ENCODE results near the gene POTEE. TPM values are rescaled to one million over a fixed set of nuclear protein-coding genes. Genes with fewer than 3 reads are reported as not detected.
"Not testable (repeated sequence)": the region's sequence is repeated elsewhere in the genome, so short reads cannot be mapped to it uniquely, and the experiment has no call there.

Gene POTEE
- total and polyA plus RNA-seq, 8 donors: 0.03 to 0.21 (median 0.09) TPM

DNA sequence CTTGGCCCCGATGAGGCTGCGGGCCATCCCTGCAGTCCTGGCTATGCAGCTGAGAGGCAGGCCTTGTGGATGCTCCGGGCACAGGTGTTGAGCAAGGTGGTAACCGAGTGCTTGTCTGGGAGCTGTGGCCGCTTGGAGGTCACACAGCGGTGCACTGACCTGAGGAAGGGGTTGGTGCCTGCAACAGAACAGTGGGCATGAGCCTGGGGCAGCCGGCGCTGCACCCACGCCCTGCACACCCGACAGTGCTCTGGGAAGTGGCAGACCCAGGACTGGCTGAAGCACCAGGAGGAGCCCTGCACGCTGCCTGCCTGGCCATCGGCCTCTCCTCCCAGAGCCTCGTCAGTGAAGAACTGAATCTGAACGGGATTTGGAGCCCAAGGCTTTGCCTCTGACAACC, 8.2 kb upstream of the POTEE start:
- TF ChIP-seq, protein P1, sequence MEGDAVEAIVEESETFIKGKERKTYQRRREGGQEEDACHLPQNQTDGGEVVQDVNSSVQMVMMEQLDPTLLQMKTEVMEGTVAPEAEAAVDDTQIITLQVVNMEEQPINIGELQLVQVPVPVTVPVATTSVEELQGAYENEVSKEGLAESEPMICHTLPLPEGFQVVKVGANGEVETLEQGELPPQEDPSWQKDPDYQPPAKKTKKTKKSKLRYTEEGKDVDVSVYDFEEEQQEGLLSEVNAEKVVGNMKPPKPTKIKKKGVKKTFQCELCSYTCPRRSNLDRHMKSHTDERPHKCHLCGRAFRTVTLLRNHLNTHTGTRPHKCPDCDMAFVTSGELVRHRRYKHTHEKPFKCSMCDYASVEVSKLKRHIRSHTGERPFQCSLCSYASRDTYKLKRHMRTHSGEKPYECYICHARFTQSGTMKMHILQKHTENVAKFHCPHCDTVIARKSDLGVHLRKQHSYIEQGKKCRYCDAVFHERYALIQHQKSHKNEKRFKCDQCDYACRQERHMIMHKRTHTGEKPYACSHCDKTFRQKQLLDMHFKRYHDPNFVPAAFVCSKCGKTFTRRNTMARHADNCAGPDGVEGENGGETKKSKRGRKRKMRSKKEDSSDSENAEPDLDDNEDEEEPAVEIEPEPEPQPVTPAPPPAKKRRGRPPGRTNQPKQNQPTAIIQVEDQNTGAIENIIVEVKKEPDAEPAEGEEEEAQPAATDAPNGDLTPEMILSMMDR (IDR thresholded peaks at IDR 0.05): no peak
- Histone ChIP-seq H3K36me3 (no peaks in the 10 kb centered on the region), H3K4me3 (no peak overlapping the region), H3K4me1 (no peaks in the 10 kb centered on the region), H3K27me3 (no peaks in the 10 kb centered on the region), H3K27ac (no peak overlapping the region), H3K9me3 (no peaks in the 10 kb centered on the region)
- ATAC-seq (no peak), DNase-seq (peak in 1 of 4 donors; percentile 52)
- intact Hi-C loops (cut with DNase I): no loop called here

DNA sequence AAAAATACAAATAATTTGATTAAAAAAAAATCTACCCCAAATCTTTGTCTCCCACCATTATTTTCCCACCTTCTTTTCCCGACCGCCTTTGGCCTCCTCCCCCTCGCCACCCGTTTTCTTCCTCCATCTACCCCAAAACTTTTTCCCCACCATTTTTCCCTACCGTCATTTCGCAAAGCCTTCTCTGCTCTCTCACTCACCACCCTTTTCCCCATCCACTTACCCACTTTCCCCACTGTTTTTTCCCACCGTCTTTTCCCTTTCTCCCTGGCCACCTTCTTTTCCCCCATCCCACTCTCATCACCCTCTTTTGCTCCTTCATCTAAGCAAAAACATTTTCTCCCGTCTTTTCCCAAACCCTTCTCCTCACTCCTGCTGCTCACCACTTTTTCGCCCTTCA, 1.5 kb upstream of the POTEE start:
- H3K4me1 ChIP-seq; intact Hi-C loops (cut with DNase I); DNase-seq; H3K9me3 ChIP-seq; H3K27ac ChIP-seq; ATAC-seq; H3K4me3 ChIP-seq; H3K36me3 ChIP-seq; H3K27me3 ChIP-seq: not testable (repeated sequence)

DNA sequence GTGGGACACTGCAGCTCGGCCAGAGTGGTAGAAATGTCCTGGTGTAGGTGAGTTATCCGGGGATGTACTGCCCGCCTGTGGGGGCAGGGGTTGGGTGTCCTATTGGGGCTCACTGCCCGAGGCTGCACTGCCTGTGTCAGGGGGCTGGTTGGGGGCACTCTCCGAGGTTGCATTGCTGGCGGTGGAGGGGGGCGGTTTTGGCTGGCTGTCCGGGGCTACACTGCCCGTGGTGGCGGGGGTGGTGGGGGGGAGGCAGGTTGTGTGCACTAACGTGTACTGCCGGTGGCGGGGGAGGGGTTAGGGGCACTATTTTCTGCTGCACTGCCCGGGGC, 403 bp downstream of the POTEE start:
- H3K27ac ChIP-seq; DNase-seq; H3K4me1 ChIP-seq; H3K27me3 ChIP-seq; intact Hi-C loops (cut with DNase I); H3K4me3 ChIP-seq; H3K9me3 ChIP-seq; H3K36me3 ChIP-seq; ATAC-seq: not testable (repeated sequence)

DNA sequence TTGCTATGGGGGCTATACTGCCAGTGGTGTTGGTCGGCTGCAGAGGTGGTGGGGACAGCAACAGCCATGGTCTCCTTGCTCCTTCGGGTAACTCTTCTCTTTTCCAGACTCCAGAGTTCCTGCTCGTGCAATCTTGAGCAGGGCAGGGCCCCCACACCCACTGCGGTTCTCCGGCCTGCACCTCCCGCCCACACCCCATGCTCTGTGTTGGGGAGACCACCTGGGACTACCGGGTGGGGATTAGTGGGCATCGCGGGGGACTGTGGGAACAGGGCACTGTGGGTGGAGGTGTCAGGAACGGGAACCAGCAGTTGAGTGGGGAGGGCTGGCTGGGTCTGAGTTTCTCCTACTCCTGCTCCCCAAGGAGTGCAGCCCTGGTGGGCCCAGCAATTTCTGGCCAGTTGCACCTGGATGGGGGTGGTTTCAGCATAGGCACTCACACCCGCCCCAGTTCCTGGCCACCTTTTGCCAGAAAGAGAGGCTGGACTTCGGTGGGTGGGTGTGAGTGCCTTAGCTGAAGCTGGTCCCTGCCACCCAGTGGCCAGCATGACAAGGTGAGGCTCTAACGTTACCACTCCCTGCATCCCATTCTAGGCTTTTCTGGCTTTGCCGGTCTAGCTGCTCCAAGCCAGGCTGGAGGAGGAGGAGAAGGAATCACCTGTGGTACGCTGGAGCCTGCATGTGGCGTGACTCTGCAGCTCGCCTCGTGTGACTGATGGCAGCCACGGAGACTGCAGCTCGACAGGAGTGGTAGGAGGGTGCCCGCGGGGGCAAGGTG, 1.3 kb downstream of the POTEE start:
- H3K27me3 ChIP-seq; H3K36me3 ChIP-seq; H3K4me3 ChIP-seq; ATAC-seq; intact Hi-C loops (cut with DNase I); H3K9me3 ChIP-seq; H3K27ac ChIP-seq; H3K4me1 ChIP-seq: not testable (repeated sequence)
- peak in 1 of 4 donors; percentile 3 for DNase-seq

DNA sequence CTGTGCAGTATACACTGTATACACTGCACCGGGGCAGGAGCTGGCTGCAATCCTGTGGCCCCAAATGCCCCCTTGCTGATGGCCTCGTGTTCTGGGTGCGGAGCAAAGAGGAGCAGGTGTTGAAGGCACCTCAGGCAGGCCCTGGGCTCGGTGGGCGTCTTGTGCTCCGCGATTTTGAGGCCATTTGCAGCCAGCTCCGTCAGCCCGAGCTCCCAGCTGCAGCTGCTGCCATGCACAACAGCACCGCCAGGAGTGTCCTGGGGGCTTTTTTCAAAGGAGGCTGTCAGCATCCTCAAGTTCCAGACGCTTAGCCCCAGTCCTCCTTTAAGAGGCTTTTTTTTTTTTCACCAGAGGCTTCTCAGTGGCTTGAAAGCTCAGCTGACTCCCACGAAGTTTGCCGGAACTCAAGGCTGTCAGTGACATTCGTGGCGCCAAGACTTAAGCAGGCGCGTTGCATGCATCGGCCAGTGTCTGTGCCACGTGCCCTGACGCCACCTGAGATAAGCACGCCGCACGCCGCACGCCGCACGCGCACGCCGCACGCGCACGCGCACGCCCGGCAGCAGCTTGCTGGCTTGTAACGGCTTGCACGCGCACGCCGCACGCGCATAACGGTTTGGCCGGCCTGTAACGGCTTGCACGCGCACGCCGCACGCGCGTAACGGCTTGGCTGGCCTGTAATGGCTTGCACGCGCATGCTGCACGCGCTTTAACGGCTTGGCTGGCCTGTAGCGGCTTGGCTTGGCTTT, 8.1 kb downstream of the POTEE start:
- H3K4me3 ChIP-seq; H3K27me3 ChIP-seq; H3K36me3 ChIP-seq; DNase-seq; intact Hi-C loops (cut with DNase I); ATAC-seq; H3K9me3 ChIP-seq; H3K4me1 ChIP-seq; H3K27ac ChIP-seq: not testable (repeated sequence)

DNA sequence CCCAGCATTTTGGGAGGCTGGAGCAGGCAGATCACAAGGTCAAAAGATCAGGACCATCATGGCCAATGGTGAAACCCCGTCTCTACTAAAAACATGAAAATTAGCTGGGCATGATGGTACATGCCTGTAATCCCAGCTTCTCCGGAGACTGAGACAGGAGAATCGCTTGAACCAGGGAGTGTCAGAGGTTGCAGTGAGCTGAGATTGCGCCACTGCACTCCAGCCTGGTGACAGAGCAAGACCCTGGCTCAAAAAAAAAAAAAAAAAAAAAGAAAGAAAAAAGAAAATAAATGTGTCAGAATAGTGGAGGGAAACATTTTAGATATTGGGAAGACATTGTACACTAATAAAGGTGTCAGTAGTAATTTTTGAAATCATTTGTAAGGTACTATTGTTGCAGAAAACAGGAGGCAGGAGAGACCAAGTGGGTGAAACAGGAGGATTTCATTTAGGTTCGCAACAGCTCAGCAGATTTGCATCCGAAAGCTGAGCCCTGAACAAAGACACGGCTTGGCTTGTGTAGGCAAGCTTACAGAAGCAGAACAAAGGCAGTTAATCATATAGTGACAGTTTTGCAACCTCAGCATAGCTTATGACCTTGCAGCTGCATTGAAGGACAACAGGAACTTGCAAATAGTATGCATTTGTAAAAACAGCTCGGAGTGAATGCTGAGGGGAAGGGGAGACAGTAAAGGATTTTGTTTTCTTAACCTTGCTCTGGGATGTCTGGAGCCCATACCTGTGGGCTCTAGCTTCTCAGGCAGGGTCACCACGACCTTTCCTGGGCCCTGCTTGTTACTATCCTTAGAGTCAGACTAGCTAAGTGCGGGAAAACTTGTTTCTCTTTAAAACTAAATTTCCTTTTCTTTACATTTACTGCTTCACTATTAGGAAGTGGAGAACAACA, 26.5 kb downstream of the POTEE start:
- H3K4me3 ChIP-seq; intact Hi-C loops (cut with DNase I); H3K27ac ChIP-seq; H3K27me3 ChIP-seq; ATAC-seq; H3K9me3 ChIP-seq; H3K36me3 ChIP-seq; H3K4me1 ChIP-seq: not testable (repeated sequence)
- DNase-seq: peak in 1 of 4 donors; percentile 1

Other genes starting within 250 kb of the POTEE start
- 10 to 100 TPM; 63.3 to 73.0 TPM for gene FAM168B, start 116.1 kb upstream of the POTEE start, total RNA-seq
- gene FAM168B, start 116.1 kb upstream of the POTEE start, polyA plus RNA-seq (ENCODE audit: insufficient read length in 6 of 6): 10 to 100 TPM; 77.5 to 99.6 (median 88.7) TPM
- gene PLEKHB2, start 104.2 kb upstream of the POTEE start, total RNA-seq: 100 to 1,000 TPM in 1 of 2 donors, 10 to 100 TPM in 1; 86.6 to 106 TPM
- gene PLEKHB2, start 104.2 kb upstream of the POTEE start, polyA plus RNA-seq (ENCODE audit: insufficient read length in 6 of 6): 10 to 100 TPM; 33.1 to 38.5 (median 36.9) TPM
- not detected for gene RAB6D, start 154.6 kb downstream of the POTEE start, total RNA-seq
- gene RAB6D, start 154.6 kb downstream of the POTEE start, polyA plus RNA-seq (ENCODE audit: insufficient read length in 6 of 6): 1 to 10 TPM; 1.5 to 2.5 (median 2.1) TPM